ENCODE measurements around the gene BTF3L4.
A peak's percentile ranks its signal among the peaks of the same experiment; 100 is the strongest.

The BTF3L4 gene

DNA sequence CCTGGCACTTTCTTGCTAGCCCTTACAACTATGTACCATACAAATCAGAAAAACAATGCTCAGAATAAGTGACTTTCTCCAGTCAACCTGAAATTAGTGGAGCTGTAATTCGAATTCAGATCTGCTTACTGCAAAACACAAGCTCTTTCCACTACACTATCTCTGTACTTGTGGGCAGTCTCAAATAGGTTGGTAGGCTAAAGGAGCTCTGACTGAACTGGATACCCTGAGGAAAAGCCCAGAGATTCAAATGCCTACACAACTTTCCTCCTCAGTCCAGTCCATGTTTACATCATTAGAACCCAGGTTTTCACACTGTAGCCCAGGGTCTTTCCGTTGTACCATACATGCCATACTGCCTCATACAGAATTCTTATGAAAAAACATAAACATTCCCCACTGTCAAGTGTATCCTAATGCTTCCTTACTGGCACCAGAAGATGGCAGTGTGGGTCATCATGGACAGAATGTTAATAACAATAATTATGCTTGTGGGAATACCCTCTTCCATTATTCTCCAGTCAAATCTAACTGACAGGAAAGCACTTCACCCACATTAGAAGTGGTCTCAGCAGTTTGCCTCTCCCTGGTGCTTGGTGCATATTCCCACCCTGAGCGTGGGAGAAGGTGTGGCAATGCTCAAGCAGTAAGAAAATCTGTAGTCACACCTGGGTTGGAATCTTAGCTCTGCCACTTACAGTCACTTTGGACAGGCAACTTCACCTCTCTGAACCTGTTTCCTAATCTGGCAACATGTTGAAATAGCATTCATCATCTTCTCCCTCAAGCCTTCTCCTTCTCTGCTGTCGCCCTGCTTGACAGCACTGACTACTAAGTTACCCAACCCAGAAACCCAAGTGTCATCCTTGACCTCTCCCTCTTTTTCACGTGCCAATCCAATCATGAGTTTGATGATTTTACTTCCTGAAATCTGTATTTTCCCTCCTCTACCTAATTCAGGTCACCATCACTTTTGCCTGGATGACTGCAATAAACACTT lies 71.4 kb downstream of the BTF3L4 start:
- peak; percentile 16 to 47 for DNase-seq

DNA sequence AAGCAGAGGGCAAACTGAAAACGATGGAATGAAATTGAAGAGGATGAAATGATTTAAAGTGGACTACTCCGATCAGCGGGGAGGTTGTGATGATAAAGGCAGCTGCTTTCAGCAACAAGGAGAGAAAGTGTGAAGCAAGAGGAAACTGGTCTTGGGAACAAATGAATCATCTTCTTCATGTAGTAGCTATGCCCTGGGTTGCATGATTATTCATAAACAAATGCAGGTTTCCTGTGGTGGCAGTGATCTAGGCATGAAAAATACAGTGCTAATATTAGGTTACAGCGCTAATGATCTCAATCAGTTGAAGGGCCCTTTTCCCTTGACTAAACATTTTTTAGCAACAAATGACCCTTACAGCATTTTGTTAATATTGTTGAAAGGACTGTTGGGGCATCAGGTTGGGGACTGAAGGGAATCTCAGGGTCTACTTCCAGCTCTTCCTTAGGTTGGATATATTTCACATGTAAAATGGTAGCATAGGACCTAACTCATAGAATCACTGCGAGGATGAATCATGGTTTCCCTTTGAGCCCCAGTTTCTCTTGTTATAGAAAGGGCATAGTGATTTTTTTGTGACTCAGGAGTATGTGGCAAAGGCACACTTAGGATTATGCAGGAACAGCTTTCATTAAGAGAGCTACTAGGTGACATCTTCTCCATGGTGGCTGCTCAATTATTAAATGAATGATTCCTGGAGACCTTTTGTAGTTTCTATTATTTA lies 83.9 kb downstream of the BTF3L4 start:
- peak; percentile 5 to 40 for DNase-seq

Data from CD4-positive, alpha-beta T cell treated with Interferon alpha-2 for 1 hour (primary cell).